GM18861 (cell line): ENCODE data around the gene CCDC57.

Experiments used
- ATAC-seq: cut with Tn5 transposase; IDR thresholded peaks from one replicate; pipeline ENCODE4 v1.9.1; 2021; ENCODE audit not compliant: unreplicated experiment

The CCDC57 gene

GRCh38 chr17:82246365-82247181 lies 33.9 kb upstream of the CCDC57 start:
- no peak for ATAC-seq

- ATAC-seq, result no peak
Measured at GRCh38 chr17:82246040-82246364, 33.4 kb upstream of the CCDC57 start.

GRCh38 chr17:82245134-82246039 lies 32.7 kb upstream of the CCDC57 start:
- no peak for ATAC-seq

- no peak for ATAC-seq
Measured at GRCh38 chr17:82244413-82245133, 31.9 kb upstream of the CCDC57 start.

GRCh38 chr17:82243648-82244412 lies 31.2 kb upstream of the CCDC57 start:
- no peak for ATAC-seq

GRCh38 chr17:82242977-82243647 lies 30.5 kb upstream of the CCDC57 start:
- no peak for ATAC-seq

GRCh38 chr17:82242698-82242976 lies 30.0 kb upstream of the CCDC57 start:
- no peak for ATAC-seq

- ATAC-seq, result no peak
Measured at GRCh38 chr17:82241926-82242697, 29.5 kb upstream of the CCDC57 start.

GRCh38 chr17:82241183-82241925 lies 28.7 kb upstream of the CCDC57 start:
- no peak for ATAC-seq

GRCh38 chr17:82240506-82241182 lies 28.0 kb upstream of the CCDC57 start:
- no peak for ATAC-seq

GRCh38 chr17:82239926-82240505 lies 27.4 kb upstream of the CCDC57 start:
- ATAC-seq, result no peak

GRCh38 chr17:82239401-82239925 lies 26.8 kb upstream of the CCDC57 start:
- ATAC-seq, result no peak

GRCh38 chr17:82238472-82239201 lies 26.0 kb upstream of the CCDC57 start:
- ATAC-seq, result no peak

GRCh38 chr17:82237746-82238471 lies 25.3 kb upstream of the CCDC57 start:
- ATAC-seq, result no peak

GRCh38 chr17:82237083-82237745 lies 24.6 kb upstream of the CCDC57 start:
- ATAC-seq, result no peak
